GM13976 (cell line): ENCODE results near the gene KCNMB4.

ENCODE experiments used
- DNase-seq: peaks from one replicate; pipeline ENCODE4 v3.0.0; 2012; ENCODE audit warnings: low spot score
- in situ Hi-C: fragments of 300-500 bp; cut with MboI; formaldehyde crosslinking; loops from one replicate; pipeline ENCODE4 v1.12.0; 2022; ENCODE audit warnings: low sequenced_read_pairs, mixed read lengths, inconsistent platforms; ENCODE audit not compliant: unreplicated experiment
- TF ChIP-seq, protein P1 (sequence below): IDR thresholded peaks from 2 replicates; pipeline ENCODE4 v1.5.1; 2012; ENCODE audit warnings: borderline replicate concordance, mild to moderate bottlenecking; ENCODE audit not compliant: insufficient read depth; ENCODE audit errors: extremely low read depth, missing control alignments, control extremely low read depth

KCNMB4 gene

DNA sequence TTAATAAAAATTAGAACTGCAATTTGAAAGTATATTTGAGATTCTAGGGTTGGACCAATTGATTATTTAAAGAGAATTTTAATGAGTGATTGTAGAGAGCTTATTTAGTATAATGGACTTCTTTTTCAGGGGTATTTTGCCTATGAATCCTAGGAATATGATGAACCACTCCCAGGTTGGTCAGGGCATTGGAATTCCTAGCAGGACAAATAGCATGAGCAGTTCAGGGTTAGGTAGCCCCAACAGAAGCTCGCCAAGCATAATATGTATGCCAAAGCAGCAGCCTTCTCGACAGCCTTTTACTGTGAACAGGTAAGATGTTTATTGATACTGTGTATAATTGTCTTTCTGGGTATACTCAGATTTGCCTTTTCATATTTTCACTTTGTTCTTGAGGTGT, 35.9 kb upstream of the KCNMB4 start:
- TF ChIP-seq, protein P1, sequence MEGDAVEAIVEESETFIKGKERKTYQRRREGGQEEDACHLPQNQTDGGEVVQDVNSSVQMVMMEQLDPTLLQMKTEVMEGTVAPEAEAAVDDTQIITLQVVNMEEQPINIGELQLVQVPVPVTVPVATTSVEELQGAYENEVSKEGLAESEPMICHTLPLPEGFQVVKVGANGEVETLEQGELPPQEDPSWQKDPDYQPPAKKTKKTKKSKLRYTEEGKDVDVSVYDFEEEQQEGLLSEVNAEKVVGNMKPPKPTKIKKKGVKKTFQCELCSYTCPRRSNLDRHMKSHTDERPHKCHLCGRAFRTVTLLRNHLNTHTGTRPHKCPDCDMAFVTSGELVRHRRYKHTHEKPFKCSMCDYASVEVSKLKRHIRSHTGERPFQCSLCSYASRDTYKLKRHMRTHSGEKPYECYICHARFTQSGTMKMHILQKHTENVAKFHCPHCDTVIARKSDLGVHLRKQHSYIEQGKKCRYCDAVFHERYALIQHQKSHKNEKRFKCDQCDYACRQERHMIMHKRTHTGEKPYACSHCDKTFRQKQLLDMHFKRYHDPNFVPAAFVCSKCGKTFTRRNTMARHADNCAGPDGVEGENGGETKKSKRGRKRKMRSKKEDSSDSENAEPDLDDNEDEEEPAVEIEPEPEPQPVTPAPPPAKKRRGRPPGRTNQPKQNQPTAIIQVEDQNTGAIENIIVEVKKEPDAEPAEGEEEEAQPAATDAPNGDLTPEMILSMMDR, result no peak
- no peak for DNase-seq
- in situ Hi-C loops, result no loop called here

DNA sequence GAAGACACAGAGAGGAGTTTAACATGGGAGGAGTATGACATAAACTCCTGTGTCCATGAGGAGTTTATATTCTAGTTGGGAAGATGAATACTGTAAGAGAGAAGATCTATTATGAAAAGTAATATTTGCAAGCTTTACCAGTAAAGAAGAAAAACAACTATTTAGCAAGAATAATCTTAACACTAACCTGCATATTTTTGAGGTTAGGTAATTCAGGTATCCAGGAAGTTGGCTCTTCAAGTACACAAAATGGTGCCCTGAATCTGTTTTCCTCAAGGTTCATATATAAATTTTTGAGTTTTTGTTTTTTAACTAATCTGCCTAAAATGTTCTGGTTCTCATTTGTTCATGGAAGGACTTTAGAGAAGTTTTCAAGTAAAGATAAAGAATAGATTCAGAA, 33.9 kb upstream of the KCNMB4 start:
- in situ Hi-C loops, result no loop called here
- TF ChIP-seq, protein P1, result no peak
- DNase-seq, result no peak

DNA sequence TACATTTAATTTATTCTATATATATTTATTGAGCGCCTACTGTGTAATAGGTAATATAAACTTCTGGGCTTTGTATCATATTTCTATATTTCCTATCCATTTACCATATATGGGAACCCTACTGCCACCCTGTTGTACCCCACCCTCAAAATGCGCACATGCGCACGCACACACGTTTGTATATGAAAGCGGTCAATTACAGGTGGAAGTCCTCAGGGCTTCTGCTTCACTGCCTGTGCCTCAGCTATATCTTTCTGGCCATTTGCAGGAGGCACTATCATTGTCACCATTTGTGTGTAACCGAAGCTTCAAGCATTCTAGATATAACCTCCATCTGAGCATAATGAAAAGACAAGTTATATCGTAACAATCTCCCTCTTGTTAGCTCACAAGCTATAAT, 31.3 kb upstream of the KCNMB4 start:
- DNase-seq, result no peak
- TF ChIP-seq, protein P1, result no peak
- in situ Hi-C loops, result no loop called here

DNA sequence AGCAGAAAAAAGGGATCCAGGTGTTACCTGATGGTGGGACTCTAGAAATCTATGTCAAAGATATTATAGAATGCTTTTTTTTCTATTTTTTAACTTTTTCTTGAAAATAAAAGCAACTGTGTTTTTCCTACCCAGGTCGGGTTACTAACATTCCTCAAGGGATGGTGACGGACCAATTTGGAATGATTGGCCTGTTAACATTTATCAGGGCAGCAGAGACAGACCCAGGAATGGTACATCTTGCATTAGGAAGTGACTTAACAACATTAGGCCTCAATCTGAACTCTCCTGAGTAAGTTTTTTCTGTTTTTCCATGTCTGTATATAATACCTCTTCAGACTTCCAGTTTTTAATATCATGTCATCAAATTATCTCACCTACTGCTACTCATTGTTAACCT, 27.6 kb upstream of the KCNMB4 start:
- in situ Hi-C loops, result no loop called here
- no peak for DNase-seq
- TF ChIP-seq, protein P1, result no peak

DNA sequence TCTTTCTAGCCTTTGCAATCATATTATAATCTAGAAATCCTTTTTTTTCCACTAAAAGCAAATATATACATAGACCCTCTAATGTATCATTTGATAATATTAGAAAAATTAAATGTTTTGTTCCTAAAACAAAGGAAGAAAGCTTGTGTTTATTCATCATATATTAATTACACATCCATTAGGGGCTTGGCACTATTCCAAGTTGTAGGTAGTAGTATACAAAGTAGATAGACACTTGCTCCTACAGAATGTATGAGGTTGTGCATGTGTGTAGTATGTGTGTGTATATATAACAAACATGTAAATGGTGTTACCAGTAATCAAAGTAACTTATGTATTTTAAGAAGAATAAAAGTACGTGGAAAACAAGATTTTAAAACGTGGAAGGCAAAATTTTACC, 15.0 kb upstream of the KCNMB4 start:
- TF ChIP-seq, protein P1, result no peak
- no peak for DNase-seq
- in situ Hi-C loops, result no loop called here

DNA sequence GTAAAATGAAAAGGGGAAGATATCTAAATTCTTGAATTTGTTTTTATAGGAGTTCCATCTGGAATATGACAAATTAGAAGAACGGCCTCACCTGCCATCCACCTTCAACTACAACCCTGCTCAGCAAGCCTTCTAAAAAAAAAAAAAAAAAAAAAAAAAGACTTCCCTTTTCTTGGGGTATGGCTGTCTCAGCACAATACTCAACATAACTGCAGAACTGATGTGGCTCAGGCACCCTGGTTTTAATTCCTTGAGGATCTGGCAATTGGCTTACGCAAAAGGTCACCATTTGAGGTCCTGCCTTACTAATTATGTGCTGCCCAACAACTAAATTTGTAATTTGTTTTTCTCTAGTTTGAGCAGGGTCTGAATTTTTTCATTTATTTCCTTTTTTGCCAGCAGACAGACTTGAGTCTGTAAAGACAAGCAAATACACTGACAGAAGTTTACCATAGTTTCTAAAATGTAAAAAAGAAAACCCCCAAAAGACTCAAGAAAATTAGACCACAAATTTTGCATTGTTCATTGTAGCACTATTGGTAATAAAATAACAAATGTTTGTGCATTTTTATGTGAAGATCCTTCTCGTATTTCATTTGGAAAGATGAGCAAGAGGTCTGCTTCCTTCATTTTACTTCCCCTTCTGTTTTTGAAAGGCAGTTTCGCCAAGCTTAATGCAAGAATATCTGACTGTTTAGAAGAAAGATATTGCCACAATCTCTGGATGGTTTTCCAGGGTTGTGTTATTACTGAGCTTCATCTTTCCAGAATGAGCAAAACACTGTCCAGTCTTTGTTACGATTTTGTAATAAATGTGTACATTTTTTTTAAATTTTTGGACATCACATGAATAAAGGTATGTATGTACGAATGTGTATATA, 12.1 kb upstream of the KCNMB4 start:
- TF ChIP-seq, protein P1, result no peak
- DNase-seq, result no peak
- in situ Hi-C loops, result no loop called here
